RWPE2 (cell line): ENCODE results near the gene ZNF37A.

Source experiments
- ATAC-seq: fragments of 200-7000 bp; cut with Tn5 transposase; 3 replicates; pipeline ENCODE4 v1.9.1; 2021; ENCODE audit warnings: low read depth
- DNase-seq: peaks from one replicate; pipeline ENCODE4 v3.0.0-alpha.2; 2020; ENCODE audit warnings: low spot score
- H3K27ac ChIP-seq: fragments of 450-650 bp; 2 replicates; pipeline ENCODE4 v1.5.1; 2017; ENCODE audit warnings: mild to moderate bottlenecking; ENCODE audit not compliant: poor library complexity, severe bottlenecking
- H3K27me3 ChIP-seq: fragments of 250-450 bp; sonication (Bioruptor Pico); 2 replicates; pipeline ENCODE4 v1.5.1; 2021; ENCODE audit warnings: mild to moderate bottlenecking, moderate library complexity; ENCODE audit not compliant: insufficient read depth, poor library complexity, severe bottlenecking
- H3K36me3 ChIP-seq: fragments of 250-450 bp; sonication (Bioruptor Pico); 2 replicates; pipeline ENCODE4 v1.5.1; 2020; ENCODE audit warnings: low read depth, mild to moderate bottlenecking, moderate library complexity
- H3K4me1 ChIP-seq: fragments of 250-450 bp; sonication (Bioruptor Pico); 2 replicates; pipeline ENCODE4 v1.5.1; 2021; ENCODE audit warnings: mild to moderate bottlenecking, moderate library complexity; ENCODE audit not compliant: insufficient read depth, poor library complexity, severe bottlenecking
- H3K4me3 ChIP-seq: fragments of 250-450 bp; sonication (Bioruptor Pico); 2 replicates; pipeline ENCODE4 v1.5.1; 2021; ENCODE audit warnings: mild to moderate bottlenecking, moderate library complexity; ENCODE audit not compliant: severe bottlenecking
- H3K9me3 ChIP-seq: fragments of 250-450 bp; sonication (Bioruptor Pico); 2 replicates; pipeline ENCODE4 v1.5.1; 2021; ENCODE audit warnings: mild to moderate bottlenecking, moderate library complexity; ENCODE audit not compliant: severe bottlenecking
- TF ChIP-seq, protein P1 (sequence below): fragments of 450-650 bp; IDR thresholded peaks from one replicate; pipeline ENCODE4 v1.5.1; 2017; ENCODE audit warnings: mild to moderate bottlenecking, moderate library complexity; ENCODE audit not compliant: poor library complexity, severe bottlenecking

Gene ZNF37A

DNA sequence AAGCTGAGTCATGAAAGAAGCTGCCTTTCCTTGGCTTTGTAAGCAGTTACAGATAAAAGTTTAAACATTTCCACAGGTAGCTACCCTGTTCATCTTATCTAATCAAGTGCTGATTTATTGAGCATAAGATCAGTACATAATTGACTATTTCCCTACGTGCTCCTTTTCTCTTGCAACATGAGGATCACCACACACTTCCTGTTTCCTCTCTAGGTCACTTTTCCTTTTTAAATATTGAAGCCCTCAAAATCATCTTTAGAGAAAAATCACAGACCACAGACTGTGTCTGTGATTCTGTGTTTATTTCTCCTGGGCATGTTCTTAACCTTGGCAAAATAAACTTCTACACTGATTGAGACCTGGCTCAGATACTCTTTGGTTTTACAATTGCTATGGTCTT lies 69.5 kb downstream of the ZNF37A start:
- Histone ChIP-seq H3K27me3 (no peaks in the 10 kb centered on the region), H3K27ac (no peak overlapping the region), H3K9me3 (no peaks in the 10 kb centered on the region), H3K4me3 (no peak overlapping the region), H3K4me1 (no peaks in the 10 kb centered on the region), H3K36me3 (no peaks in the 10 kb centered on the region)
- TF ChIP-seq, protein P1, sequence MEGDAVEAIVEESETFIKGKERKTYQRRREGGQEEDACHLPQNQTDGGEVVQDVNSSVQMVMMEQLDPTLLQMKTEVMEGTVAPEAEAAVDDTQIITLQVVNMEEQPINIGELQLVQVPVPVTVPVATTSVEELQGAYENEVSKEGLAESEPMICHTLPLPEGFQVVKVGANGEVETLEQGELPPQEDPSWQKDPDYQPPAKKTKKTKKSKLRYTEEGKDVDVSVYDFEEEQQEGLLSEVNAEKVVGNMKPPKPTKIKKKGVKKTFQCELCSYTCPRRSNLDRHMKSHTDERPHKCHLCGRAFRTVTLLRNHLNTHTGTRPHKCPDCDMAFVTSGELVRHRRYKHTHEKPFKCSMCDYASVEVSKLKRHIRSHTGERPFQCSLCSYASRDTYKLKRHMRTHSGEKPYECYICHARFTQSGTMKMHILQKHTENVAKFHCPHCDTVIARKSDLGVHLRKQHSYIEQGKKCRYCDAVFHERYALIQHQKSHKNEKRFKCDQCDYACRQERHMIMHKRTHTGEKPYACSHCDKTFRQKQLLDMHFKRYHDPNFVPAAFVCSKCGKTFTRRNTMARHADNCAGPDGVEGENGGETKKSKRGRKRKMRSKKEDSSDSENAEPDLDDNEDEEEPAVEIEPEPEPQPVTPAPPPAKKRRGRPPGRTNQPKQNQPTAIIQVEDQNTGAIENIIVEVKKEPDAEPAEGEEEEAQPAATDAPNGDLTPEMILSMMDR, result no peak
- ATAC-seq (no peak), DNase-seq (no peak)

DNA sequence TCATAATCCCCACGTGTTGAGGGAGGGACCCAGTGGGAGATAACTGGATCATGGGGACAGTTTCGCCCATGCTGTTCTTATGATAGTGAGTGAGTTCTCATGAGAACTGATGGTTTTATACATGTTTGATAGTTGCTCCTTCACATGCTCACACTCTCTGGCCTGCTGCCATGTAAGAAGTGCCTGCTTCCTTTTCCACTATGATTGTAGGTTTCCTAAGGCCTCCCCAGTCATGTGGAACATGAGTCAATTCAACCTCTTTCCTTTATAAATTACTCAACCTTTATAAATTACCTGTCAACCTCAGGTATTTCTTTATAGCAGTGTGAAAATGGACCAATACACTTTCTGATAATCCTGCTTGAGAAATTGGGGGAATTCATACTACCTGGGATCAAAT lies 80.2 kb downstream of the ZNF37A start:
- H3K4me3 ChIP-seq, result no peak overlapping the region

DNA sequence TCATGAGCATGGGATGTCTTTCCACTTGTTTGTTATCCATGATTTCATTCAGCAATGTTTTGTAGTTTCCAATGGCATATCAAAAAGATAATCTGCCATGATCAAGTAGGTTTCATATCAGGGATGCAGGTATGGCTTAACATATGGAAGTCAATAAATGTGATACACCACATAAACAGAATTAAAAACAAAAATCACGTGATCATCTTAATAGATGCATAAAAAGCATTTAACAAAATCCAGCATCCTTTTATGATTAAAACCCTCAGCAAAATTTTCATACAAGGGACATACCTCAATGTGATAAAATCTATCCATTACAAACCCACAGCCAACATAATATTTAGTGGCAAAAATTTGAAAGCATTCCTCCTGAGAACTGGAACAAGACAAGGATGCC lies 90.3 kb downstream of the ZNF37A start:
- Histone ChIP-seq H3K9me3 (no peaks in the 10 kb centered on the region), H3K27ac (no peak overlapping the region), H3K36me3 (no peaks in the 10 kb centered on the region), H3K4me1 (no peaks in the 10 kb centered on the region), H3K4me3 (no peak overlapping the region), H3K27me3 (no peaks in the 10 kb centered on the region)
- TF ChIP-seq, protein P1, result no peak
- no peak for DNase-seq
- no peak for ATAC-seq

More for the DNA sequence above, 80.2 kb downstream of the ZNF37A start:
- no peaks in the 10 kb centered on the region for H3K27me3 ChIP-seq
- DNase-seq, result no peak
- no peaks in the 10 kb centered on the region for H3K9me3 ChIP-seq
- no peak for ATAC-seq
- no peak overlapping the region for H3K27ac ChIP-seq
- H3K4me1 ChIP-seq, result no peaks in the 10 kb centered on the region
- TF ChIP-seq, protein P1, result no peak
- H3K36me3 ChIP-seq, result no peaks in the 10 kb centered on the region
